HG03280 (cell line): ENCODE results near the gene MAN1A2.
"Not testable (repeated sequence)": the region's sequence is repeated elsewhere in the genome, so short reads cannot be mapped to it uniquely, and the experiment has no call there.

Experiments used
- ATAC-seq: cut with Tn5 transposase; IDR thresholded peaks from one replicate; pipeline ENCODE4 v1.9.1; 2021; ENCODE audit warnings: mild to moderate bottlenecking, moderate library complexity; ENCODE audit not compliant: unreplicated experiment

The MAN1A2 gene

GRCh38 chr1:117367046-117368025, at the start of gene MAN1A2:
Gene MAN1A2, plus strand, starts transcription at chr1:117367449. Its CDS starts 735 bp downstream, at chr1:117368184.
- ATAC-seq: peak; percentile 58

- no peak for ATAC-seq
These were observed 49.2 kb upstream of the MAN1A2 start for GRCh38 chr1:117318011-117318410.

- ATAC-seq: no peak
These were observed 48.8 kb upstream of the MAN1A2 start for GRCh38 chr1:117318426-117318825.

- ATAC-seq: no peak
These were observed 46.7 kb upstream of the MAN1A2 start for GRCh38 chr1:117320515-117320914.

DNA sequence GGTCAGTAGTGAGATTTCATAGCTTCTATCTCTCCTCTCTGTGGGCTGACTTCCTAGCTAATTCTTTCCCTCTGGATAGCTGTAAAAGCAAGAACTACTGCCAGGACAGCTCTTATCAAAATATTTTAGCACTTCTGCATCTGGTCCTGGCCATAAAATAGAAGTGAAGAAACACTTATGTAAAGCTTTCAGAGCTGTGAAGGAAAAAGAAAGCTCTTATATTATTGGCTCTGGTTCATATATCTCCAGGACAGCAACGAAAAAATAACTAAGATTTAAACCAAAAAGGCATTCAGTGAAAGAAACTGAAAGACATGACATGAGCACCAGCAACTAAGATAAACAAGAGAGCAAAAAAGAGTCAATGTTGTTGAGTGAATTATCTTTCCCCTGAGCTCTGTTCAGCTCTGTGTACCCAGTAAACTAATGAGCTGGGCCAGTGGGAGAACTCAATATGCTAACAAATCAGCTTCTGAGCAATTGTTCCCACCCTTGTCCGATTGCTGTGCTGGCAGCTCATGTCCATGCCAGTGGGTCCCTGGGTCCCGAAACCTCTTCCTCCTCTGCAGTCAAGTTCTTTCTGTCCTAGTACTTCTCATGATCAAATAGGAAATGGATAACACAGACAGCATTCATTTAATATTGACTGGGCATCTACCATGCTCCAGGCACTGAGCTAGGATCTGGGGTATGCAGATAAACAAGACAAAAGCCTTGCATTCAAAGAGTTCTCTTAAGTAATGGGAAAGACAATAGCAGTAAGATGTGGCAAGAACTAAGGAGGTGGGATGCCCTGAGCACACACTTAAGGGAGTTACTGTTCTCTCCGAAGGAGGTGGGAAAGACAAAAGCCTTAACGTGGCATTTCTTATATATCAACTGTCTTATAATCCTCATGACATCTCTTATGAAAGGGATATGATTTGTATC, 45.3 kb upstream of the MAN1A2 start:
- ATAC-seq: no peak

- no peak for ATAC-seq
These were observed 42.9 kb upstream of the MAN1A2 start for GRCh38 chr1:117324357-117324756.

DNA sequence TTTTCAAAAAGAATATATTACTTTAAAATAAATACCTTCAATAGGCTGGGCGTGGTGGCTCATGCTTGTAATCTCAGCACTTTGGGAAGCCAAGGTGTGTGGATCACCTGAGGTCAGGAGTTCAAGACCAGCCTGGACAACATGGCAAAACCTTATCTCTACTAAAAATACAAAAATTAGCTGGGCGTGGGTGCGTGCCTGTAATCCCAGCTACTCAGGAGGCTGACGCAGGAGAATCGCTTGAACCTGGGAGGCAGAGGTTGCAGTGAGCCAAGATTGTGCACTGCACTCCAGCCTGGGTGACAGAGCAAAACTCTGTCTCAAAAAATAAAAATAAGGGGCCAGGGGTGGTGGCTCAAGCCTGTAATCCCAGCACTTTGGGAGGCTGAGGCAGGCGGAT, 41.2 kb upstream of the MAN1A2 start:
- ATAC-seq: not testable (repeated sequence)

DNA sequence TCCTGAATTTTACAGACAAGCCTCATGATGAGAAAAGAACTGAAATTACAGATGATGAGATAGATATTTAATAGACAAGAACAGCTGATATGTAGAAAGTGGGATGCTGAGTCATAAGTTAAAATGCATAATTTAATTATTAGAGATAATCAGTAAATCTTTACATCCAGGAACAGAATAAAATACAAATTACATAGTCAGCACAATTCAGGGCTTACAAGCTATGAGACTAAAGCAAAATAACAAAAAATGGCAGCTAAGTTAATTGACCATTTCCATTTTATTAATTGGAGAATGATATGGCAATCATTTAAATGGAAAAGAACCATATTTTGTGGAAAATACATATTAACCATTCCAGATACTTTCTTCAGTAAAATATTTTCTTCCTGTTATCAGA, 40.2 kb upstream of the MAN1A2 start:
- no peak for ATAC-seq

DNA sequence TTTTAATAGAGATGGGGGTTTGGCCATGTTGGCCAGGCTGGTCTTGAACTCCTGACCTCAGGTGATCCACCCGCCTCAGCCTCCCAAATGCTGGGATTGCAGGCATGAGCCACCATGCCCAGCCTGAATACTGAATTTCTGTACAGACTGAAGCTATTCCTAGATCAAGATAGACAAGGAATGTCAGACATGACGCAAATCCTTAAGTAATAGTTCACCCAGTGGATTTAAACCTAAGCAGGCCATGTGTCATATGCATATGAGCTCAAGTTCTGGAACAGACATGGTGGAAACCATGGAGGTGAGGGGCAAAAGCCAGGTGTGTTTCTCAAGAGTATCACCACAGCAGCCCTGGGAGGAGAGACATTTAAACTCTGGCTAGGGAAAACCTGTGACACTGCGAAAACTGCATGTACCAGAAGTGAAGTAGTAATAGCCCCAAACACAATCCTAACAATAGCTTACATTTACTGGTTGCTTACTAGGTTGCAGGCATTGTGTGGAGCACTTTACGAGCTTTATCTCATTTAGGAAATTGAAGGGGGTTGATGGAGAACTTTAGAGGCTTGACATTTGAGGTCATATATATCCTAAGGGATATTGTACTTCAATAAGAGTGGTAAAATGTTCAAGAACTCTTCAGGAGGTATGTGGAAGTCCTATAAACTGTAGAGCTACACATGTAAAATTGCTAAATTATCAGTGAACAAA, 31.7 kb upstream of the MAN1A2 start:
- no peak for ATAC-seq

GRCh38 chr1:117336088-117336817, 31.0 kb upstream of the MAN1A2 start:
- ATAC-seq: no peak

GRCh38 chr1:117339866-117340700, 27.2 kb upstream of the MAN1A2 start:
- ATAC-seq: no peak

DNA sequence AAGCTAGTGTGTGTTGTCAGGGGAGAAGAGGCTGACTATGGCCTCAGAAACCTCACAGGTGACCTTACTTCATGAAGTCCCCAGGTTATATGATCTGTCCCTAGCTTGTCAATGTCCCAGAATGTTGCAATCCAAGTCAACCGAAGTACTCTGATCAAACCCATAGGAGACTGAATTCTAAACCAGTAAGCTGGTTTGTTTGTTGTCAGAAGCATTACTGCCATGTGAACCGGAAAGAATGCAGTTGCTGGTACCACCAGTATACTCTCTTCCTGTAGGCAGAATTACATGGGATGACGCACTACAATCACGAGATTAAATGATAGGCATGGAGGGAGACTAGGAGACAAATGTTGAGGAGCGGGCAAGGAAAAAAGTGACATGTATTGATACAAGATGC, 26.1 kb upstream of the MAN1A2 start:
- ATAC-seq: no peak

DNA sequence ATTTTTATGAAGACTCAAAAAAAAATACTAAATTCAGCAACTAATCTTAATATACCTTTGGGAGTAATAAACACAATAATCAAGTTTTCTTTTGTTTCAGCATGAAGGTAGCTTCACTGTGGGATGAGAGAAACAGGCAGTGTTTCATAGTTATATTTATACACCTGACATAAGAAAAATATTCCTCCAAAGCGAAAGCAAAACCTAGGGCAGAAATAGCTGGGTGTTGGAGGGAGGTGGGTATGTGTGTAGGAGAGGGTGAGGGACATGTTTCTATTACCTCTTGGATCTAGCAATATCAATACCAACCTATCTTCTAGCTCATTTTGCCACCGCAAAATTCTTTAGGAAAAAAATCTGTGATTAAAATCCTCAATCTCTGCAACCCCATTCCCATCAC, 24.9 kb upstream of the MAN1A2 start:
- ATAC-seq: no peak

DNA sequence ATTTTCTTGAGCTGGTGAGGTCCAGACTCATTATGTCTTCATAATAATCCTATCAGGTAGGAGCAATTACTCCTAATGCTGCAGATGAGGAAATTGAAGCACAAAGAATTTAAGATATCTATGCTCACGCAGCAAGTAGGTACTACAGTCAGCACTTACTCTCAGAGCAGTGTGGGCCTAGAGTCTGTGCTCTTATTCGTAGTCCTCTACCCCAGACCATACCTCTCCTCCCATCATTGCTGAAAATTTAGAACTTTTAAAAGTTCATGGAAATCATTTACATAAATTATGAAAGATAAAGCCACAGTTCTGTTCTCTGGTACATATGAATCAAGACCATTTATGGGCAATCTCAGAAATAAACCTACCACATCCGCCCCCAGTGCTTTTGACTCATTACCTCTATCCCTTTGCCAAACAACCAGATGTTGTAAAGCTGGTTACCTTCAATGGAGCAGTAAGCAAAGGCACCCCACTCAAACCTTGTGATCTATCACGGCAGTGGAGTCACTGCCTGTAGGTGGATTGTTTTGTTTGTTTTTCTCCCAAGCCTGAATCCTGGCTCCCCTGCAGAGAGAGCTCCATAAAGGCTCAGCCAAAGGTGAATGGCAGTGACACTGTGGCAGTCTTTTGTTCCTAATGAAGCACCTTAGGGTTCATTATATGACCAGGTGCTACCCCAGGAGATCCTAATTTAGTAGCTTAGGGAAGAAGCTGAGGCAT, 20.9 kb upstream of the MAN1A2 start:
- no peak for ATAC-seq

DNA sequence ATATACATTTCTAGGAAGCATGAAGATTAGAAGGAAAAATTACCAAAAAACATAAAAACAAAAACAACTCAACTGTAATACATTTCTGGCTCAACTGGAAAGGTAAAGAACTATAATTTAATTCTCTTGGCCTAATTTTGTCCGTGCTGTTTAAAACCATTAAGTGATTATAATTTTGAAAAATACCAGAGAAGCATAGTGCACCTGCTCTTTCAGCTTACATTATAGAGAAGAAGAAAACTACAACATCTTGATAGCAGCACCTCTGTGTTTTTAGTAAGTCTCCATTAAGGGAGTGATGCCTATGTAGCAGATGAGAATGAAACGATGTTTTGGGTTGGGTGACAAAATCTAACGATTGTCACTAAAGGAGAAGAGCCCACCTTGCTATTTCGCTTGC, 19.3 kb upstream of the MAN1A2 start:
- ATAC-seq: no peak

DNA sequence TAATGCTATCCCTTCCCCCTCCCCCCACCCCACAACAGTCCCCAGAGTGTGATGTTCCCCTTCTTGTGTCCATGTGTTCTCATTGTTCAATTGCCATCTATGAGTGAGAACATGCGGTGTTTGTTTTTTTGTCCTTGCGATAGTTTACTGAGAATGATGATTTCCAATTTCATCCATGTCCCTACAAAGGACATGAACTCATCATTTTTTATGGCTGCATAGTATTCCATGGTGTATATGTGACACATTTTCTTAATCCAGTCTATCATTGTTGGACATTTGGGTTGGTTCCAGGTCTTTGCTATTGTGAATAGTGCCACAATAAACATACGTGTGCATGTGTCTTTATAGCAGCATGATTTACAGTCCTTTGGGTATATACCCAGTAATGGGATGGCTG, 14.6 kb upstream of the MAN1A2 start:
- not testable (repeated sequence) for ATAC-seq

DNA sequence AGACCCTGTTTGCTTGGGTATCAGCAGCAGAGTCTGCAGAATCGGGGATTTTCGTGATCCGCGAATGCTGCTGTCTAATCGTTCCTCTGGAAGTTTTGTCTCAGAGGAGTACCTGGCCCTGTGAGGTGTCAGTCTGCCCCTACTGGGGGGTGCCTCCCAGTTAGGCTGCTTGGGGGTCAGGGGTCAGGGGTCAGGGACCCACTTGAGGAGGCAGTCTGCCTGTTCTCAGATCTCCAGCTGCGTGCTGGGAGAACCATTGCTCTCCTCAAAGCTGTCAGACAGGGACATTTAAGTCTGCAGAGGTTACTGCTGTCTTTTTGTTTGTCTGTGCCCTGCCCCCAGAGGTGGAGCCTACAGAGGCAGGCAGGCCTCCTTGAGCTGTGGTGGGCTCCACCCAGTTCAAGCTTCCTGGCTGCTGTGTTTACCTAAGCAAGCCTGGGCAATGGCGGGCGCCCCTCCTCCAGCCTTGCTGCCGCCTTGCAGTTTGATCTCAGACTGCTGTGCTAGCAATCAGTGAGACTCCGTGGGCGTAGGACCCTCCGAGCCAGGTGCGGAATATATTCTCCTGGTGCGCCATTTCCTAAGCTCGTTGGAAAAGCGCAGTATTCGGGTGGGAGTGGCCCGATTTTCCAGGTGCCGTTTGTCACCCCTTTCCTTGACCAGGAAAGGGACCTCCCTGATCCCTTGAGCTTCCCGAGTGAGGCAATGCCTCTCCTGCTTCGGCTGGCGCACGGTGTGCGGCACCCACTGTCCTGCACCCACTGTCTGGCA, 9.2 kb upstream of the MAN1A2 start:
- not testable (repeated sequence) for ATAC-seq

- ATAC-seq: not testable (repeated sequence)
These were observed 8.7 kb upstream of the MAN1A2 start for GRCh38 chr1:117358604-117358887.
